ENCODE measurements around the gene IFIT1B.

DNA sequence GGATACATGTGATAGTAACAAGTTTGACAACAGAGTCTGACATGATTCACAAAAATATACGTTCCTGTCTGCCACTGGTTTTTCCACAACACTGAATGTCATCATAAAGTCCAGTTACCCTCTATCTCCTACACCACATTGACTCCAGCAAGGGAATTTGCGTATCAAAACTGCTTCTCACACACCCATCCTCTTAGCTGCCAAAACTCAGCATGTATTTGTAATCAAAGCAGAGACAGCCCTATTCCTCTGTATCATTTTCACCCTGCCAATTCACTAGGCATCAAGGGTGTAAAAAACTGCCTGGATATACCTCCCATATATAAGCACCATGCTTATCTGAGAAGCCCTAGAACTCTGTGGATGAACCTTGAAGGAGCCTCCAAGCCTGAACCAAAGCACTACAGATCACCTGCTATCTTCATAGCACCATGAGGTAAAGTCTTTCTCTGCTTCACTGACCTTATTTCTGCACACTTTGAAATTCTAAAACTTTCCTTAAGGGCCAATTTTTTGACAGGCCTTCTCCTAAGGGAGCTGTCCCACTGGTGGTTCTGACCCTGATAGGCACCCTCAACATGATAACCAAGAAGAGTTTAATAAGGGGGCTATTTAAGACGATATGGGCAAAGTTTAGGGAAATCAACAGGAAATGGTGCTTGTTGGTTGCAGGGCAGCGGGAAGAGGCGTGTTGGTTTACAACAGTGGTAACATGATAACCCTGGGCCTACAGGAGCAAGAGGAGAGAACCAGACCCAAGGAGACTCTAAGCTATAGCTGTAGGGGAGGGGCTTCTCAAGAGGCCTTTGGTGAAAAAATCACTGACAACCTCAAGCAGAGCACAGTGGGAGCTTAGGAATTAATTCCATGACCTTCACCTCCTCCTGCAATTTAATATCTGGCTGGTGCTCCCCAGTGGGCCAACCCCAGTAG is at the start of gene IFIT1B:
- TF ChIP-seq CTCF (IDR thresholded peaks at IDR 0.05) (no peak), STAT6 (CRISPR knock-in tag; conservative IDR thresholded peaks at IDR 0.05; ENCODE audit: low read depth) (no peak), PRDM15 (CRISPR knock-in tag; IDR thresholded peaks at IDR 0.05) (no peak)
- TF ChIP-seq, protein P1, sequence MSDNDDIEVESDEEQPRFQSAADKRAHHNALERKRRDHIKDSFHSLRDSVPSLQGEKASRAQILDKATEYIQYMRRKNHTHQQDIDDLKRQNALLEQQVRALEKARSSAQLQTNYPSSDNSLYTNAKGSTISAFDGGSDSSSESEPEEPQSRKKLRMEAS (CRISPR knock-in tag; IDR thresholded peaks at IDR 0.05): no peak
- TF ChIP-seq, protein P2, sequence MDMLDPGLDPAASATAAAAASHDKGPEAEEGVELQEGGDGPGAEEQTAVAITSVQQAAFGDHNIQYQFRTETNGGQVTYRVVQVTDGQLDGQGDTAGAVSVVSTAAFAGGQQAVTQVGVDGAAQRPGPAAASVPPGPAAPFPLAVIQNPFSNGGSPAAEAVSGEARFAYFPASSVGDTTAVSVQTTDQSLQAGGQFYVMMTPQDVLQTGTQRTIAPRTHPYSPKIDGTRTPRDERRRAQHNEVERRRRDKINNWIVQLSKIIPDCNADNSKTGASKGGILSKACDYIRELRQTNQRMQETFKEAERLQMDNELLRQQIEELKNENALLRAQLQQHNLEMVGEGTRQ (CRISPR knock-in tag; IDR thresholded peaks at IDR 0.05): no peak

Measured in WTC11 (cell line).